GM21786 (cell line): ENCODE results near the gene DOHH.

ENCODE experiments used
- ATAC-seq: cut with Tn5 transposase; IDR thresholded peaks from one replicate; pipeline ENCODE4 v1.9.1; 2021; ENCODE audit not compliant: unreplicated experiment

Gene DOHH

GRCh38 chr19:3505598-3506383 is 5.3 kb upstream of the DOHH start, which contains the start of gene FZR1:
Gene FZR1, plus strand, starts transcription at chr19:3506311. Its CDS starts 16,679 bp downstream, at chr19:3522990.
- ATAC-seq: peak; percentile 89

GRCh38 chr19:3504735-3505134 is 4.3 kb upstream of the DOHH start:
- ATAC-seq: no peak

GRCh38 chr19:3503036-3503572 is 2.6 kb upstream of the DOHH start:
- no peak for ATAC-seq

- ATAC-seq: no peak
Observed at GRCh38 chr19:3501780-3502179, 1.3 kb upstream of the DOHH start.

GRCh38 chr19:3499738-3500428 is 591 bp downstream of the DOHH start:
- no peak for ATAC-seq

- ATAC-seq: no peak
Observed at GRCh38 chr19:3497757-3498520, 2.5 kb downstream of the DOHH start.

GRCh38 chr19:3496392-3497273 is 3.8 kb downstream of the DOHH start:
- ATAC-seq: no peak

GRCh38 chr19:3494559-3494958 is 5.9 kb downstream of the DOHH start:
- no peak for ATAC-seq

GRCh38 chr19:3494051-3494450 is 6.4 kb downstream of the DOHH start:
- no peak for ATAC-seq

GRCh38 chr19:3493651-3494050 is 6.8 kb downstream of the DOHH start:
- no peak for ATAC-seq

- ATAC-seq: no peak
Observed at GRCh38 chr19:3492919-3493318, 7.6 kb downstream of the DOHH start.

GRCh38 chr19:3492131-3492839 is 8.2 kb downstream of the DOHH start:
- no peak for ATAC-seq

GRCh38 chr19:3491396-3492119 is 8.9 kb downstream of the DOHH start:
- ATAC-seq: no peak

- no peak for ATAC-seq
Observed at GRCh38 chr19:3483226-3483628, 17.2 kb downstream of the DOHH start, which contains the start of gene SMIM44. Gene SMIM44, minus strand, starts transcription at chr19:3483441. Its CDS starts 38 bp downstream, at chr19:3483403.

- ATAC-seq: no peak
Observed at GRCh38 chr19:3482507-3483225, 17.8 kb downstream of the DOHH start.

- ATAC-seq: no peak
Observed at GRCh38 chr19:3481241-3482090, 19.0 kb downstream of the DOHH start.

- ATAC-seq: no peak
Observed at GRCh38 chr19:3480383-3481091, 19.9 kb downstream of the DOHH start, which contains the start of gene SMIM24. Gene SMIM24, minus strand, starts transcription at chr19:3480525. Its CDS starts 62 bp downstream, at chr19:3480463.
